Measurements from ENCODE around the gene NRP1.
"Not testable (repeated sequence)": the region's sequence is repeated elsewhere in the genome, so short reads cannot be mapped to it uniquely, and the experiment has no call there.

The NRP1 gene

GRCh38 chr10:33237736-33238624 is 96.5 kb downstream of the NRP1 start:
- no peak overlapping the region for H3K27ac Mint-ChIP-seq
- no peak overlapping the region for H3K4me3 Mint-ChIP-seq
- H3K4me1 Mint-ChIP-seq: no peaks in the 10 kb centered on the region

GRCh38 chr10:33236916-33237315 is 97.6 kb downstream of the NRP1 start:
- H3K9me3 Mint-ChIP-seq: no peaks in the 10 kb centered on the region
- no peaks in the 10 kb centered on the region for H3K36me3 Mint-ChIP-seq
- H3K4me1 Mint-ChIP-seq: no peaks in the 10 kb centered on the region
- H3K27ac Mint-ChIP-seq: no peak overlapping the region
- H3K27me3 Mint-ChIP-seq: no peaks in the 10 kb centered on the region
- no peak overlapping the region for H3K4me3 Mint-ChIP-seq

More at GRCh38 chr10:33237736-33238624, 96.5 kb downstream of the NRP1 start:
- Mint-ChIP-seq H3K9me3 (no peaks in the 10 kb centered on the region), H3K27me3 (no peaks in the 10 kb centered on the region), H3K36me3 (no peaks in the 10 kb centered on the region)

- Mint-ChIP-seq H3K4me1 (no peaks in the 10 kb centered on the region), H3K36me3 (no peaks in the 10 kb centered on the region), H3K4me3 (no peak overlapping the region), H3K27ac (no peak overlapping the region), H3K9me3 (no peaks in the 10 kb centered on the region), H3K27me3 (no peaks in the 10 kb centered on the region)
These were observed 98.5 kb downstream of the NRP1 start for GRCh38 chr10:33235951-33236350.

GRCh38 chr10:33235251-33235884 is 99.1 kb downstream of the NRP1 start:
- Mint-ChIP-seq H3K4me1 (no peaks in the 10 kb centered on the region), H3K36me3 (no peaks in the 10 kb centered on the region), H3K27ac (no peak overlapping the region), H3K4me3 (no peak overlapping the region), H3K9me3 (no peaks in the 10 kb centered on the region), H3K27me3 (no peaks in the 10 kb centered on the region)

DNA sequence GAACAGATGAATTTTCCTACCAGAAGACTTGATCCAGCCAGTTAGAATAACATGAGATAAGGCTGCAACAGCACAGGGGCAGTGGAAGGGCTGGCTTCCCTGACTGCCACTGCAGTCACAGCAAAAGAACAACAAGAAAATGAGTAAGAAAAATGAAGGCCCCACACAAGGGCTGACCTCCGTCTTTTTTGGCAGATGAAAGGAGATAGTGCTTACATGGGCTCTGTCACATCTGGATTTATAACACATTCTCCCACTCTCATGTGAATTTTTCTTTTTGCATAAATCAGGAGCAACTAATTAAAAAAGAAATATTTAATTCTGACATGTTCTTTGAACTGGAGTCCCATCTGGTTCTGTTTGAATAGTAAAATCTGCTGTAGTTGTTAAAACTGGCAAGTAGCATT is 99.6 kb downstream of the NRP1 start:
- Mint-ChIP-seq H3K4me3 (no peak overlapping the region), H3K9me3 (no peaks in the 10 kb centered on the region), H3K27me3 (no peaks in the 10 kb centered on the region), H3K4me1 (no peaks in the 10 kb centered on the region), H3K27ac (no peak overlapping the region), H3K36me3 (no peaks in the 10 kb centered on the region)

DNA sequence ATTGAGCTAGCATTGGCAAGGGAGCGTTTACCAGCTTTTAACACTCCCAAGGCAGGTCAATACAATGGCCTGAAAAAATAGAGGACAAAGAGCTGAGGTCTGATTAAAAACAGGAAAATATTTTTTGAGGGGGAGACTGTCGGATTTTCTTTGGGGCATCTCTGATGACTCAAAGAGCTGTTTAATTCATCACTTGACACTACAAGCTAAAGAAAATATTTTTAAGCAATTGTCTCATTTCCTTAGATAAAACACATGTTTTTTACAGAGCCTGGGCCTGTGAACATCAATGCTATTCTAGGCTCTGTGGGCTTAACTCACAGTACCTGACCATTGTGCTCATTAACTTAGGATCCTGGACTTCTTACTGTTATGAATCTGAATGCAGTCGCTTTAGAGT is 100.8 kb downstream of the NRP1 start:
- Mint-ChIP-seq H3K27ac (no peak overlapping the region), H3K36me3 (no peaks in the 10 kb centered on the region), H3K27me3 (no peaks in the 10 kb centered on the region), H3K9me3 (no peaks in the 10 kb centered on the region), H3K4me3 (no peak overlapping the region), H3K4me1 (no peaks in the 10 kb centered on the region)

DNA sequence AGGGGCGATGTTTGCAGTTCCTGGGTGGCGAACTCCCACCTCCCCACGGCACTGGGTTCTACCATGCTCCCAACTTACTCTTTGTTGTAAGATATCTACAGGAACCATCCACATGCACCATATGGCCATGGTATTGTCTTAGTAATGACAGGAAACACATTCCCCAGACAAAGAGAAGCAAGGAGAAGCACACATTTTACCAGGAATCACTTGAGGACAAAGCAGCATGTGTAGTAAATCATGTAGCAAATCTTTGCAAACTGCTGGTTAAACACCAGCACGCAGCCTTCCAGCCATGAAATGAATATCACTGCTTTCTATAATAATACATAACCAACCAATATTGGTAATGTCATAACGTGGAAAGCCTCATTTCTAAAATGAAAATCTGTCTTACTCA is 101.2 kb downstream of the NRP1 start:
- Mint-ChIP-seq H3K9me3 (no peaks in the 10 kb centered on the region), H3K27me3 (no peaks in the 10 kb centered on the region), H3K27ac (no peak overlapping the region), H3K36me3 (no peaks in the 10 kb centered on the region), H3K4me3 (no peak overlapping the region), H3K4me1 (no peaks in the 10 kb centered on the region)

- no peaks in the 10 kb centered on the region for H3K4me1 Mint-ChIP-seq
- no peaks in the 10 kb centered on the region for H3K9me3 Mint-ChIP-seq
- no peak overlapping the region for H3K27ac Mint-ChIP-seq
These were observed 102.7 kb downstream of the NRP1 start for GRCh38 chr10:33231621-33232350.

DNA sequence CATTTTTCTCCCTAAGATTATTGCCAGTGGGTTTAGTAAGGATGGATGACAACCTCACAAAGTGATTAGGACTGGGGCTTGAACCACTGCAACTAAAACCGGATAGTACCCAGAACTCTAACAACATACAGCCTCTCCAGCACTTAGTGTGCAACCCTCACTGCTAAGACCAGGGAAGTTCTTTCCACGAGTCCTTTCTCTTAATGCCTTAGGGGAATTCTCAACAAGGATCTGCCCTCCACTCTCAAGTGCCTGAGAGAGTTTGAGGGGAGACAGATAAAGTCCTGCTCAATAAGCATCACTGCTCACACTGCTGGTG is 104.6 kb downstream of the NRP1 start:
- Mint-ChIP-seq H3K4me1 (no peaks in the 10 kb centered on the region), H3K9me3 (no peaks in the 10 kb centered on the region), H3K4me3 (no peak overlapping the region), H3K27ac (no peak overlapping the region), H3K36me3 (no peaks in the 10 kb centered on the region), H3K27me3 (no peaks in the 10 kb centered on the region)

More at GRCh38 chr10:33231621-33232350, 102.7 kb downstream of the NRP1 start:
- Mint-ChIP-seq H3K27me3 (no peaks in the 10 kb centered on the region), H3K4me3 (no peak overlapping the region), H3K36me3 (no peaks in the 10 kb centered on the region)

- Mint-ChIP-seq H3K4me1 (no peaks in the 10 kb centered on the region), H3K27me3 (no peaks in the 10 kb centered on the region), H3K36me3 (peaks cover 1% of the 10 kb centered on the region), H3K9me3 (no peaks in the 10 kb centered on the region), H3K4me3 (no peak overlapping the region), H3K27ac (no peak overlapping the region)
These were observed 105.1 kb downstream of the NRP1 start for GRCh38 chr10:33229252-33229948.

GRCh38 chr10:33228426-33228825 is 106.0 kb downstream of the NRP1 start:
- Mint-ChIP-seq H3K27me3 (peaks cover 1% of the 10 kb centered on the region), H3K27ac (no peak overlapping the region), H3K4me1 (no peaks in the 10 kb centered on the region), H3K9me3 (no peaks in the 10 kb centered on the region), H3K36me3 (peaks cover 1% of the 10 kb centered on the region), H3K4me3 (no peak overlapping the region)

- Mint-ChIP-seq H3K9me3 (no peaks in the 10 kb centered on the region), H3K27me3 (peaks cover 1% of the 10 kb centered on the region), H3K36me3 (peaks cover 1% of the 10 kb centered on the region), H3K4me1 (no peaks in the 10 kb centered on the region), H3K4me3 (no peak overlapping the region), H3K27ac (no peak overlapping the region)
These were observed 107.0 kb downstream of the NRP1 start for GRCh38 chr10:33227489-33227888.

DNA sequence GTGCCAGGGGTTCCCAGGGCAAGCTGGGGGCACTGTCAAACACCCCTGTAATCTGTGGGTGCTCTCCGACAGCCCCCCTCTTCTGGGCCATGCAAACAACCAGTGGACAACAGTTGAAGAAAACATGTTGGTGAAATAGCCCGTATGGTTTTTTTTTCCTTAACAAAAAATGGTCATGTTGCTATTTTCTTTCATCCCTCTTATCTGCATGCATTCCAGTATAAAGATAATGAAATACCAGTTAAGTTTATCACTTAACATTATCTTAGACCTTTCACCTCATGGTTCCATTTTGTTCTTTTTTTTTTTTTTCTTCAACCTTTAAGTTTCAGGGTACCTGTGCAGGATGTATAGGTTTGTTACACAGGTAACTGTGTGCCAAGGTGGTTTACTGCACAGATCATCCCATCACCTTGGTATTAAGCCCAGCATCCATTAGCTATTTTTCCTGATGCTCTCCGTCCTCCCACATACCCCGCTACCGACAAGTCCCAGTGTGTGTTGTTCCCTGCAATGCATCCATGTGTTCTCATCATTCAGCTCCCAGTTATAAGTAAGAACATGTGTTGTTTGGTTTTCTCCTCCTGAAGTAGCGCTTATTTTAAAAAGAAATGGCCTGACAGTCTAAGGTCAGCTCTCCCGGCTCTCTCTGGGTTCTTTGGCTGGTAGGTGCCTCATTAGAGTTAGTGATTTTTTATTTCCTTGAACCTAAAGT is 110.1 kb downstream of the NRP1 start:
- no peak overlapping the region for H3K27ac Mint-ChIP-seq
- no peaks in the 10 kb centered on the region for H3K4me1 Mint-ChIP-seq
- H3K36me3 Mint-ChIP-seq: peaks cover 1% of the 10 kb centered on the region
- H3K9me3 Mint-ChIP-seq: no peaks in the 10 kb centered on the region
- no peak overlapping the region for H3K4me3 Mint-ChIP-seq
- H3K27me3 Mint-ChIP-seq: peaks cover 1% of the 10 kb centered on the region

DNA sequence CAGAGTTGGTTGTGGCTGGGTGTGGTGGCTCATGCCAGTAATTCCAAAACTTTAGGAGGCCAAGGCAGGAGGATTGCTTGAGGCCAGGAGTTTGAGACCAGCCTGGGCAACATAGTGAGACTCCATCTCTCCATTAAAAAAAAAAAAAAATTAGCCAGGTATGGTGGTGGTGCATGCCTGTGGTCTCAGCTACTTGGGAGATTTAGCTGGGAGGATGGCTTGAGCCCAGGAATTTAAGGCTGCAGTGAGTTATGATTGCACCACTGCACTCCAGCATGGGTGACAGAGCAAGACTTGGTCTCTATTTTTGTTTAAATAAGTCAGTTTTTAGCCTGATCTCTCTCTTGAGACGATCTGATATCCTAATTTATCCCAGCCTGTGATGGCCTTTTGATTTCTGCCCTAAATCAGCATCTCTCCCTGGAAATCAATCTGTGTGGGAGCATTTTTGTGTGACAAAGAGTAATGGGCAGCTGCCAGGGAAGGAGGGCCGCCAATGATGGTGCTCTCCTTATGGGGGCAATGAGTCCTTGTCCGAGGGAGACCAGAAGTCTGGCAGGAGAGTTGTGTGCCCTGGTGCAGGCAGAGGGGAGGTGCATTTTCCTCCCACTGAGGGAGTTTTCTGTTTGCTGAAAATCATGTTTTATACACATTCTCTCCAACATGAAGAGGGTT is 111.0 kb downstream of the NRP1 start:
- Mint-ChIP-seq H3K9me3 (no peaks in the 10 kb centered on the region), H3K36me3 (peaks cover 1% of the 10 kb centered on the region), H3K4me3 (no peak overlapping the region), H3K4me1 (no peaks in the 10 kb centered on the region), H3K27me3 (peaks cover 1% of the 10 kb centered on the region), H3K27ac (no peak overlapping the region)

GRCh38 chr10:33222304-33222703 is 112.2 kb downstream of the NRP1 start:
- H3K4me3 Mint-ChIP-seq, H3K9me3 Mint-ChIP-seq, H3K27ac Mint-ChIP-seq, H3K36me3 Mint-ChIP-seq, H3K4me1 Mint-ChIP-seq, H3K27me3 Mint-ChIP-seq: not testable (repeated sequence)

Measured in activated naive CD4-positive, alpha-beta T cell treated with anti-CD3 and anti-CD28 coated beads, Interleukin-2, amount 50 U/mL, for 24 hours (primary cell).